Stromal cell of bone marrow (primary cell): ENCODE data around the gene KRTAP5-4.
A peak's percentile ranks its signal among the peaks of the same experiment; 100 is the strongest.
"Not testable (repeated sequence)": the region's sequence is repeated elsewhere in the genome, so short reads cannot be mapped to it uniquely, and the experiment has no call there.

Experiments used
- DNase-seq: peaks from one replicate; pipeline ENCODE4 v3.0.0-alpha.2; 2012; ENCODE audit warnings: low read depth

Gene KRTAP5-4

GRCh38 chr11:1652771-1653540 is 31.0 kb upstream of the KRTAP5-4 start:
- peak; percentile 24 for DNase-seq

GRCh38 chr11:1652442-1652770 is 30.5 kb upstream of the KRTAP5-4 start:
- no peak for DNase-seq

GRCh38 chr11:1652026-1652425 is 30.1 kb upstream of the KRTAP5-4 start:
- no peak for DNase-seq

- no peak for DNase-seq
These were observed 29.6 kb upstream of the KRTAP5-4 start for GRCh38 chr11:1651411-1651980.

GRCh38 chr11:1650918-1651262 is 29.0 kb upstream of the KRTAP5-4 start:
- DNase-seq = no peak

GRCh38 chr11:1650034-1650917 is 28.3 kb upstream of the KRTAP5-4 start:
- DNase-seq = no peak

GRCh38 chr11:1648653-1649420 is 26.9 kb upstream of the KRTAP5-4 start:
- DNase-seq = no peak

GRCh38 chr11:1647901-1648652 is 26.1 kb upstream of the KRTAP5-4 start:
- no peak for DNase-seq

- not testable (repeated sequence) for DNase-seq
These were observed 24.6 kb upstream of the KRTAP5-4 start for GRCh38 chr11:1646540-1646939.

GRCh38 chr11:1645357-1645821 is 23.5 kb upstream of the KRTAP5-4 start:
- no peak for DNase-seq

- DNase-seq = no peak
These were observed 22.8 kb upstream of the KRTAP5-4 start for GRCh38 chr11:1644601-1645356.

GRCh38 chr11:1643146-1643690 is 21.3 kb upstream of the KRTAP5-4 start:
- DNase-seq = no peak

GRCh38 chr11:1642288-1643145 is 20.6 kb upstream of the KRTAP5-4 start:
- DNase-seq = no peak

- DNase-seq = no peak
These were observed 19.2 kb upstream of the KRTAP5-4 start for GRCh38 chr11:1641096-1641495.

- DNase-seq = peak; percentile 3
These were observed 18.4 kb upstream of the KRTAP5-4 start for GRCh38 chr11:1640076-1640946.

- DNase-seq = no peak
These were observed 17.7 kb upstream of the KRTAP5-4 start for GRCh38 chr11:1639666-1640065.

GRCh38 chr11:1639102-1639620 is 17.2 kb upstream of the KRTAP5-4 start:
- DNase-seq = no peak

GRCh38 chr11:1638344-1638743 is 16.4 kb upstream of the KRTAP5-4 start:
- DNase-seq = no peak
